NCI-H128 (cell line): ENCODE data around the gene OR51B4.
"Not testable (repeated sequence)": the region's sequence is repeated elsewhere in the genome, so short reads cannot be mapped to it uniquely, and the experiment has no call there.

Experiments used
- DNase-seq: peaks from one replicate; lab custom pipeline; 2025; ENCODE audit not compliant: unreplicated experiment; lab: John Stamatoyannopoulos, UW

The OR51B4 gene

GRCh38 chr11:5294342-5294995 lies 7.3 kb downstream of the OR51B4 start:
- DNase-seq, result not testable (repeated sequence)

- DNase-seq, result no peak
Measured at GRCh38 chr11:5293028-5293427, 8.7 kb downstream of the OR51B4 start.

GRCh38 chr11:5291207-5291838 lies 10.4 kb downstream of the OR51B4 start:
- DNase-seq, result no peak

- no peak for DNase-seq
Measured at GRCh38 chr11:5290106-5290505, 11.6 kb downstream of the OR51B4 start.

- no peak for DNase-seq
Measured at GRCh38 chr11:5289696-5290095, 12.1 kb downstream of the OR51B4 start.

- DNase-seq, result no peak
Measured at GRCh38 chr11:5288906-5289550, 12.7 kb downstream of the OR51B4 start.

- DNase-seq, result no peak
Measured at GRCh38 chr11:5288108-5288905, 13.4 kb downstream of the OR51B4 start.

GRCh38 chr11:5286901-5287300 lies 14.8 kb downstream of the OR51B4 start:
- DNase-seq, result no peak

- no peak for DNase-seq
Measured at GRCh38 chr11:5286351-5286750, 15.4 kb downstream of the OR51B4 start.

GRCh38 chr11:5285703-5286340 lies 15.9 kb downstream of the OR51B4 start:
- no peak for DNase-seq

- no peak for DNase-seq
Measured at GRCh38 chr11:5284637-5285036, 17.1 kb downstream of the OR51B4 start.

GRCh38 chr11:5283882-5284281 lies 17.9 kb downstream of the OR51B4 start:
- DNase-seq, result no peak

- no peak for DNase-seq
Measured at GRCh38 chr11:5283086-5283485, 18.7 kb downstream of the OR51B4 start.

GRCh38 chr11:5282628-5283027 lies 19.1 kb downstream of the OR51B4 start:
- no peak for DNase-seq

GRCh38 chr11:5281596-5281995 lies 20.1 kb downstream of the OR51B4 start:
- no peak for DNase-seq

GRCh38 chr11:5280582-5281102 lies 21.1 kb downstream of the OR51B4 start:
- no peak for DNase-seq

GRCh38 chr11:5279471-5280090 lies 22.2 kb downstream of the OR51B4 start:
- DNase-seq, result no peak

GRCh38 chr11:5277807-5278382 lies 23.9 kb downstream of the OR51B4 start:
- DNase-seq, result no peak

- no peak for DNase-seq
Measured at GRCh38 chr11:5276697-5277096, 25.0 kb downstream of the OR51B4 start.
